Activated CD8-positive, alpha-beta T cell treated with anti-CD3 and anti-CD28 coated beads, Interleukin-2, amount 10 ng/mL, durations not matched to agents 7 days and 5 days (primary cell): Measurements from ENCODE around the gene DPYSL5. TPM values are rescaled to one million over a fixed set of nuclear protein-coding genes. Genes with fewer than 3 reads are reported as not detected.

Experiments used
- ATAC-seq: fragments of 150-1000 bp; cut with Tn5 transposase; one replicate; pipeline ENCODE4 v1.10.0; 2021; ENCODE audit warnings: moderate library complexity
- CTCF ChIA-PET: fragments of 350-600 bp; sonication (Branson Sonifier 250); formaldehyde crosslinking; loops from one replicate; lab custom pipeline; 2021; ENCODE audit warnings: antibody characterized with exemption; lab: Charles Lee
- POLR2A ChIA-PET: fragments of 350-600 bp; sonication (Branson Sonifier 250); formaldehyde crosslinking; loops from one replicate; lab custom pipeline; 2021; ENCODE audit warnings: antibody characterized with exemption; lab: Charles Lee
- DNase-seq: peaks from one replicate; pipeline ENCODE4 v3.0.0-alpha.2; 2020
- H3K27ac Mint-ChIP-seq: one replicate; pipeline ENCODE4 v1.8.0; 2021; ENCODE audit warnings: mild to moderate bottlenecking, mixed read lengths
- H3K27me3 Mint-ChIP-seq: one replicate; pipeline ENCODE4 v1.8.0; 2021; ENCODE audit warnings: low read depth, mixed read lengths
- H3K36me3 Mint-ChIP-seq: one replicate; pipeline ENCODE4 v1.8.0; 2021; ENCODE audit warnings: low read depth, mixed read lengths
- H3K4me1 Mint-ChIP-seq: one replicate; pipeline ENCODE4 v1.8.0; 2021; ENCODE audit warnings: low read depth, mixed read lengths
- H3K4me3 Mint-ChIP-seq: one replicate; pipeline ENCODE4 v1.8.0; 2021; ENCODE audit warnings: mild to moderate bottlenecking, mixed read lengths
- H3K9me3 Mint-ChIP-seq: one replicate; pipeline ENCODE4 v1.8.0; 2022; ENCODE audit warnings: mixed read lengths; ENCODE audit not compliant: insufficient read depth
- total RNA-seq, 2 experiments: library from RNA; stranded (reverse); gene quantifications; one replicate each; pipeline ENCODE4 v1.2.3, GENCODE V29; 2021

DPYSL5 gene
- total RNA-seq, 2 experiments from 2014 or later = not detected

GRCh38 chr2:26954135-26954534, 106.2 kb downstream of the DPYSL5 start:
- Mint-ChIP-seq H3K9me3 (no peaks in the 10 kb centered on the region), H3K27me3 (peaks cover 22% of the 10 kb centered on the region), H3K36me3 (no peaks in the 10 kb centered on the region), H3K4me3 (no peak overlapping the region), H3K27ac (no peak overlapping the region), H3K4me1 (no peaks in the 10 kb centered on the region)
- ATAC-seq = no peak
- CTCF ChIA-PET = interaction anchor here (1.7 kb wide), 2 partner anchors 63 to 108 kb away, joined by 6 read pairs; no protein-coding TSS in a partner anchor
- no peak for DNase-seq
- POLR2A ChIA-PET = no interaction called here

GRCh38 chr2:26957041-26957440, 109.1 kb downstream of the DPYSL5 start:
- CTCF ChIA-PET = interaction anchor here (0.9 to 3.7 kb wide), 3 partner anchors 58 to 111 kb away, joined by 3 to 26 read pairs (median 4); no protein-coding TSS in a partner anchor
- Mint-ChIP-seq H3K27ac (no peak overlapping the region), H3K9me3 (no peaks in the 10 kb centered on the region), H3K36me3 (no peaks in the 10 kb centered on the region), H3K4me1 (no peaks in the 10 kb centered on the region), H3K27me3 (peaks cover 30% of the 10 kb centered on the region), H3K4me3 (no peak overlapping the region)
- POLR2A ChIA-PET = no interaction called here
- DNase-seq (no peak), ATAC-seq (no peak)

- DNase-seq = no peak
- POLR2A ChIA-PET = no interaction called here
Measured at GRCh38 chr2:26957534-26957933, 109.6 kb downstream of the DPYSL5 start.

GRCh38 chr2:26959331-26959730, 111.4 kb downstream of the DPYSL5 start:
- H3K9me3 Mint-ChIP-seq = no peaks in the 10 kb centered on the region
- no peak overlapping the region for H3K4me3 Mint-ChIP-seq
- H3K27ac Mint-ChIP-seq = no peak overlapping the region
- H3K27me3 Mint-ChIP-seq = peaks cover 22% of the 10 kb centered on the region
- DNase-seq (no peak), ATAC-seq (no peak)
- POLR2A ChIA-PET = interaction anchor here (1.0 kb wide), 1 partner anchor 112 kb away, joined by 3 read pairs; the partner anchor contains the start of gene OST4
- CTCF ChIA-PET = interaction anchor here (0.6 to 7.6 kb wide), 12 partner anchors 9 to 343 kb away, joined by 3 to 150 read pairs (median 4); no protein-coding TSS in a partner anchor
- no peaks in the 10 kb centered on the region for H3K36me3 Mint-ChIP-seq
- no peaks in the 10 kb centered on the region for H3K4me1 Mint-ChIP-seq

More at GRCh38 chr2:26957534-26957933, 109.6 kb downstream of the DPYSL5 start:
- Mint-ChIP-seq H3K4me1 (no peaks in the 10 kb centered on the region), H3K27me3 (peaks cover 30% of the 10 kb centered on the region), H3K4me3 (no peak overlapping the region), H3K9me3 (no peaks in the 10 kb centered on the region), H3K27ac (no peak overlapping the region), H3K36me3 (no peaks in the 10 kb centered on the region)
- no peak for ATAC-seq
- CTCF ChIA-PET = interaction anchor here (0.9 to 3.7 kb wide), 3 partner anchors 57 to 112 kb away, joined by 3 to 26 read pairs (median 4); no protein-coding TSS in a partner anchor

- Mint-ChIP-seq H3K9me3 (no peaks in the 10 kb centered on the region), H3K4me1 (no peaks in the 10 kb centered on the region), H3K27ac (no peak overlapping the region), H3K4me3 (no peak overlapping the region), H3K27me3 (peaks cover 29% of the 10 kb centered on the region), H3K36me3 (no peaks in the 10 kb centered on the region)
- DNase-seq (no peak), ATAC-seq (no peak)
- CTCF ChIA-PET = interaction anchor here (1.4 to 7.6 kb wide), 3 partner anchors 42 to 121 kb away, joined by 3 to 150 read pairs (median 7); no protein-coding TSS in a partner anchor
- POLR2A ChIA-PET = no interaction called here
Measured at GRCh38 chr2:26964446-26965130, 116.7 kb downstream of the DPYSL5 start.

- H3K4me3 Mint-ChIP-seq = no peak overlapping the region
- DNase-seq = no peak
- ChIA-PET CTCF (interaction anchor here (1.1 to 2.1 kb wide), 3 partner anchors 8 to 48 kb away, joined by 4 to 11 read pairs (median 5); no protein-coding TSS in a partner anchor), POLR2A (no interaction called here)
- H3K4me1 Mint-ChIP-seq = peaks cover 11% of the 10 kb centered on the region
- no peak for ATAC-seq
- no peak overlapping the region for H3K27ac Mint-ChIP-seq
- H3K27me3 Mint-ChIP-seq = peaks cover 41% of the 10 kb centered on the region
- H3K9me3 Mint-ChIP-seq = no peaks in the 10 kb centered on the region
- no peaks in the 10 kb centered on the region for H3K36me3 Mint-ChIP-seq
Measured at GRCh38 chr2:26968001-26968400, 120.1 kb downstream of the DPYSL5 start.

- no peaks in the 10 kb centered on the region for H3K36me3 Mint-ChIP-seq
- ATAC-seq = no peak
- ChIA-PET CTCF (interaction anchor here (0.6 to 2.1 kb wide), 8 partner anchors 8 to 312 kb away, joined by 3 to 11 read pairs (median 4); no protein-coding TSS in a partner anchor), POLR2A (no interaction called here)
- peaks cover 47% of the 10 kb centered on the region for H3K27me3 Mint-ChIP-seq
- no peak overlapping the region for H3K27ac Mint-ChIP-seq
- H3K9me3 Mint-ChIP-seq = no peaks in the 10 kb centered on the region
- no peak for DNase-seq
- peaks cover 11% of the 10 kb centered on the region for H3K4me1 Mint-ChIP-seq
- H3K4me3 Mint-ChIP-seq = peak overlapping the region; percentile 9
Measured at GRCh38 chr2:26969077-26969844, 121.3 kb downstream of the DPYSL5 start.

GRCh38 chr2:26970244-26970927, 122.5 kb downstream of the DPYSL5 start, which contains the start of gene MAPRE3:
TSS of gene MAPRE3 (plus strand) at chr2:26970637. CDS start at chr2:27022219, 51,582 bp downstream.
- peaks cover 53% of the 10 kb centered on the region for H3K27me3 Mint-ChIP-seq
- peaks cover 11% of the 10 kb centered on the region for H3K4me1 Mint-ChIP-seq
- peak; percentile 91 for ATAC-seq
- peak; percentile 81 for DNase-seq
- H3K4me3 Mint-ChIP-seq = peak within 1 kb of the TSS; percentile 65
- POLR2A ChIA-PET = no interaction called here
- H3K36me3 Mint-ChIP-seq = no peaks in the 10 kb centered on the region
- H3K9me3 Mint-ChIP-seq = no peaks in the 10 kb centered on the region
- no peak within 1 kb of the TSS for H3K27ac Mint-ChIP-seq
- CTCF ChIA-PET = interaction anchor here (0.8 to 2.1 kb wide), 4 partner anchors 9 to 311 kb away, joined by 3 to 11 read pairs (median 5); no protein-coding TSS in a partner anchor

- Mint-ChIP-seq H3K27ac (no peak overlapping the region), H3K4me1 (peaks cover 11% of the 10 kb centered on the region), H3K36me3 (no peaks in the 10 kb centered on the region), H3K27me3 (peaks cover 53% of the 10 kb centered on the region), H3K4me3 (peak overlapping the region; percentile 64), H3K9me3 (no peaks in the 10 kb centered on the region)
- ATAC-seq = no peak
- POLR2A ChIA-PET = no interaction called here
- CTCF ChIA-PET = interaction anchor here (0.9 to 2.5 kb wide), 4 partner anchors 9 to 36 kb away, joined by 3 to 18 read pairs (median 3); no protein-coding TSS in a partner anchor
- DNase-seq = no peak
Measured at GRCh38 chr2:26970928-26971627, 123.1 kb downstream of the DPYSL5 start.

- ATAC-seq (no peak), DNase-seq (no peak)
- Mint-ChIP-seq H3K27me3 (peaks cover 51% of the 10 kb centered on the region), H3K9me3 (no peaks in the 10 kb centered on the region), H3K27ac (no peak overlapping the region), H3K36me3 (no peaks in the 10 kb centered on the region), H3K4me1 (peaks cover 11% of the 10 kb centered on the region), H3K4me3 (no peak overlapping the region)
- ChIA-PET CTCF (interaction anchor here (0.9 to 2.5 kb wide), 4 partner anchors 10 to 38 kb away, joined by 3 to 18 read pairs (median 3); no protein-coding TSS in a partner anchor), POLR2A (no interaction called here)
Measured at GRCh38 chr2:26971911-26972786, 124.2 kb downstream of the DPYSL5 start.
